Measurements from ENCODE around the gene UBXN2A. TPM values are rescaled to one million over a fixed set of nuclear protein-coding genes. Genes with fewer than 3 reads are reported as not detected.

The UBXN2A gene, protein sequence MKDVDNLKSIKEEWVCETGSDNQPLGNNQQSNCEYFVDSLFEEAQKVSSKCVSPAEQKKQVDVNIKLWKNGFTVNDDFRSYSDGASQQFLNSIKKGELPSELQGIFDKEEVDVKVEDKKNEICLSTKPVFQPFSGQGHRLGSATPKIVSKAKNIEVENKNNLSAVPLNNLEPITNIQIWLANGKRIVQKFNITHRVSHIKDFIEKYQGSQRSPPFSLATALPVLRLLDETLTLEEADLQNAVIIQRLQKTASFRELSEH
- total RNA-seq (2014; rRNA removed; shearing (Covaris generic)), result 16.6 and 18.8 TPM in 2 replicates

DNA sequence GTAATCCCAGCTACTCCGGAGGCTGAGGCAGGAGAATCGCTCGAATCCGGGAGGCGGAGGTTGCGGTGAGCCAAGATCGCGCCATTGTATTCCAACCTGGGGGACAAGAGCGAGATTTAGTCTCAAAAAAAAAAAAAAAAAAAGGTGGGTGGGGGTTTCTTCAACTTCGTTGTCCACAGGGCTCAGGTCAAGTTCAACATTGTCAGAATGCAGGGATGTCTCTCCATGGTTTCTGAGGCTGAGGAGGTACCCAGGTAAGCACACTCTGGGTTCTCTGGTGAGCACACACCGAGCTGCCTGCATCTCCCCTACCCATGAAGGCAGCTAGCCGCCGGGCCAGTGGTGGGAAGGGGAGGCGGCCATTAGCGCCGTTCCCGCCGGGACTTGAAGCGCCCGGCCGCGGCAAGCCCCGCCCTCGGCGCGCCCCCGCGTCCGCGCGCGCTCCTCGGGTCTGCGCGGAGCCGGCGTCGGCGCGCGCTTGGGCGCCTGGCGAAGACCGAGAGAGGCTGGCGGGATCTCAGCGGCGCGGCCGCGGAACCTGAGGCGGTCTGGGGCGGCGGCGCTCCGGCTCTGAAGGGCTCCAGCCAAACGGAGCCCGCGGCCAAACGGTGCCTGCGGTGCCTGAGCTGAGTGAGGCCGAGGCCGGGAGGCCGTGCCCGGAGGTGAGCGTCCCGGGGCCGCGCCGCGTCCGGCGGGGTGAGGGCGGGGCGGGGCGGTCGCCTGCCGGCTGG, at the start of gene UBXN2A:
Gene UBXN2A (plus strand): TSS at position 477 of the 731 bp plus-strand sequence. CDS start 17,852 bp downstream, outside the sequence.
- DNase-seq, result peak; percentile 95
- Histone ChIP-seq H3K4me3 (ENCODE audit: insufficient read depth, low read depth, low read length) (peak within 1 kb of the TSS; percentile 79), H3K36me3 (replicated peaks; ENCODE audit: control insufficient read depth, insufficient read depth, low read length) (no peaks in the 10 kb centered on the region; the same call in 1 of the 2 replicates), H3K27me3 (ENCODE audit: control insufficient read depth, insufficient read depth, low read length) (no peaks in the 10 kb centered on the region)

DNA sequence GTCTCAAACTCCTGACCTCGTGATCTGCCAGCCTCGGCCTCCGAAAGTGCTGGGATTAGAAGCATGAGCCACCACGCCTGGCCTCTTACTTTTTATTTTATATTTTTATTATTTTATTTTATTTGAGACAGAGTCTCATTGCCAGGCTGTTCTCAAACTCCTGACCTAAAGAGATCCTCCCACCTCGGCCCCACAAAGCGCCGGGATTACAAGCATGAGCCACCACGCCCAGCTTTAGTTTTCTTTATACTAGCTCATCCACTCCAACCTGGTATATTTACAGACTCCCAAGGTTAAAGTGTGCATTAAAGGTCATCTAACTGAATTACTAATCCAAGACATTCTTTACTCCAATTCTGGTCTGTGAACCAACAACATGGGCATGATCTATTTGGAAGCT, 40.1 kb upstream of the UBXN2A start:
- H3K27me3 ChIP-seq (ENCODE audit: control insufficient read depth, insufficient read depth, low read length), result no peaks in the 10 kb centered on the region
- no peak overlapping the region for H3K4me3 ChIP-seq (ENCODE audit: insufficient read depth, low read depth, low read length)
- DNase-seq, result no peak
- no peaks in the 10 kb centered on the region for H3K36me3 ChIP-seq (replicated peaks; ENCODE audit: control insufficient read depth, insufficient read depth, low read length)

DNA sequence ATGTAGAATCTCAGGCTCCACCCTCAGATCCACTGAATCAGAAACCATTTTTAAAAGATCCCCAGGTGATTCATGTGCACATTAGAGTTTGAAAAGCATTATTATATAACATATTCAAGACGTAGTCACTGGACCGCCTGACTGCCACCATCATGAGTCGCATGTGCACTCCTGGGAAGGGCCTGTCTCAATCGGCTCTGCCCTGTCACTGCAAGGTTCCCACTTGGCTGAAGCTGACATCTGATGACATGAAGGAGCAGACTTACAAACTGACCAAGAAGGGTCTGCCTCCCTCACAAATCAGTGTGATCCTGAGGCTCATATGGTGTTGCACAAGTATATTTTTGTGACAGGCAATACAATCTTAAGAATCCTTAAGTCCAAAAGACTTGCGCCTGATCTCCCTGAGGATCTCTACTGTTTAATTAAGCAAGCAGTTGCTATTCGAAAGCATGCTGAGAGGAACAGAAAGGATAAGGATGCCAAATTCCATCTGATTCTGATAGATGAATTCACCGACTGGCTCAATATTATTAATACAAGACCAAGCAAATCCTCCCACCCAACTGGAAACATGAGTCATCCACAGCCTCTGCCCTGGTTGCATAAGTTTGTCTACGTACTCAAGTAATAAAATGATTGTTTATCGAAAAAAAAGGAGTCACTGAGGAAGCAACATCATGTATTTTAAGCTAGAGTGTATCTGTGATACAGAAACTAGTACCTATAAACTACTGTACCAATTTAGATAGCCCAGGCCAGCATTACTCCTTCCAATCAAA, 39.5 kb upstream of the UBXN2A start:
- Histone ChIP-seq H3K4me3 (ENCODE audit: insufficient read depth, low read depth, low read length) (no peak overlapping the region), H3K36me3 (replicated peaks; ENCODE audit: control insufficient read depth, insufficient read depth, low read length) (no peaks in the 10 kb centered on the region), H3K27me3 (ENCODE audit: control insufficient read depth, insufficient read depth, low read length) (no peaks in the 10 kb centered on the region)
- DNase-seq, result no peak

DNA sequence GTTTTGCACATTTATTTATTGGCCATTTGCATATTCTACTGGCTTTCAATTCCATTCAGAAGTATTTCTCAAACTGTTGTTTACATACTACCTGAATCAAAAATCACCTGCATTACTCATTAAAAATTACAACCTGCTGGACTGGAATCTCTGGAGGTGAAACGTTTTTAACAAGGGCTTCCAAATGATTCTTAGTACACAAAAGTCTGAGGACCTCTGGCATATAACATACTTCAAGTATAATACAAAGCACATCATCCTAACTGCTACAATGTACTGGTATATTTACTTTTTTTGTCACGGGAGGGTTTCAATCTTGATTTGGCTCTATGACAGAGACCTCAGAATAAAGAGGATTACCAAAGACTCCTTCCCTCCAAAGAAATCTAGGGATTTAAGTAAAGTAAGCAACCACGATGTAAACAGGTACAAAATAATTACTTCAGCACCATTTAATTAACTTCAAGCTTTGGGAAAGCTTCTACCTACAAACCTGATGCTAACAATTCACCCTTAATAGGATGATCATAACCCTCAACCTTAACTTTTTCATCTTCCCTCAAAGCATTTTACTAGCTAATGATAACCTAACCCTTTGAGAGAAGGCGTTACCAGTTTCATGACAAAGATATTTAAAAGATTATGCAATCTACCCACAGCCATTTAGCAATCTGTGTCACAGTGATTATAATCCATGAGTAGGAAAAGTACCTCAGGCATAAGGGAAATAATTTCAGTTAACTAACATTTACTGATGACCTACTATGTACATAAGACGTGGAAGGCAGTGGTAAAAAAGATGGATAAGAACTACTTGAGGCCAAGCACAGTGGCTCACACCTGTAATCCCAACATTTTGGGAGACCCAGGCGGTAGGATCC, 38.1 kb upstream of the UBXN2A start:
- H3K4me3 ChIP-seq (ENCODE audit: insufficient read depth, low read depth, low read length), result no peak overlapping the region
- DNase-seq, result no peak
- H3K36me3 ChIP-seq (replicated peaks; ENCODE audit: control insufficient read depth, insufficient read depth, low read length), result no peaks in the 10 kb centered on the region
- H3K27me3 ChIP-seq (ENCODE audit: control insufficient read depth, insufficient read depth, low read length), result no peaks in the 10 kb centered on the region

DNA sequence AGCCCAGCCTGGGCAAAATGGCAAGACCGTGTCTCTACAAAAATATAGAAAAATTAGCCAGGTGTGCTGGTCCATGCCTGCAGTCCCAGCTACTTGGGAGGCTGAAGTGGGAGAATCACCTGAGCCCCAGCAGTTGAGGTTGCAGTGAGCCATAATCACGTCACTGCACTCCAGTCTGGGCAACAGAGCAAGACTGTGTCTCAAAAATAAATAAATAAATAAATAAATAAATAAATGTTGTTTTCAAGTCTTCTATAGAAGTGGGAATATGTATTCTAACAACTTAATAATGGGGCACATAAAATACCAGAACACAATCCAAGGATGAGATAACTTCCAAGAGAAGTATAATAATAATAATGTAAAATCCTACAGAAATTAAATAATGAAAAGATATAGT, 37.2 kb upstream of the UBXN2A start:
- Histone ChIP-seq H3K36me3 (replicated peaks; ENCODE audit: control insufficient read depth, insufficient read depth, low read length) (no peaks in the 10 kb centered on the region), H3K4me3 (ENCODE audit: insufficient read depth, low read depth, low read length) (no peak overlapping the region), H3K27me3 (ENCODE audit: control insufficient read depth, insufficient read depth, low read length) (no peaks in the 10 kb centered on the region)
- no peak for DNase-seq

DNA sequence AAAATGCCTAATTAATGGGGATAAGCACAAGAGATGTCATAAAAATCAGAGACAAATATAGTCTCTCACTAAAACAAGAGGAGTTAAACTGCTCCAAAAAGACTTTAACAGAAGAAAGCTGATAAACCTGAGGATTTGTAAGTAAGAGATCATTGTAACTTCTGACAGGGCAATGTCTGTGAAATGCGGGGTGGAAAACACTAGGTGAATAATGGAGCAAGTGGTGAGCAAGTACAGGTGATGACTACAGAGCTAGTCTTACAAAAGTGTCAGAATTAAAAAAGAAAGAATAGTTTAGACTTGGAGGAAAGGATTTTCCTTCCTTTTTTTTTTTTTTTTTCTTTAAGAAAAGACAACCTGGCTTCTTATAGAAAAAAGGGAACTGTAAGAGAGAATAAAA, 36.0 kb upstream of the UBXN2A start:
- no peak for DNase-seq
- no peak overlapping the region for H3K4me3 ChIP-seq (ENCODE audit: insufficient read depth, low read depth, low read length)
- no peaks in the 10 kb centered on the region for H3K27me3 ChIP-seq (ENCODE audit: control insufficient read depth, insufficient read depth, low read length)
- H3K36me3 ChIP-seq (replicated peaks; ENCODE audit: control insufficient read depth, insufficient read depth, low read length), result no peaks in the 10 kb centered on the region

DNA sequence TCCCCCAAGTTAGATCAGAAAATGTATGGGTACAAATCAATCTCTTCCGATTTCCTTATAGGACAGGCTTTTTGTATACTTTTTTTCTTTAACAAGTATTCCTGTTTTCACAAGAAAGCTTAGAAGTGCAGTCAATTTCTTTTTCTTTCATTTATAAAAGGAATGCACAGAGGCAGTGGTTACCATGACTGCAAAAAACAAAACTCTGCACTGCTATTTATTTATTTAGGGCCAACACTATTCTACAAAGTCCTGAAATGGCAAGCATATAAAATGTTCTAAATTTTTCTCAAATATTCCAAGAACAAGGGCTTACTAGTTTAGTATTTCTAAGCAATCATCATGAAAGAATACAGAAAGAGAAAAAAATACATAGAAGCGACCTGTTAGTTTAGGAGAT, 35.6 kb upstream of the UBXN2A start:
- H3K27me3 ChIP-seq (ENCODE audit: control insufficient read depth, insufficient read depth, low read length), result no peaks in the 10 kb centered on the region
- no peak for DNase-seq
- H3K4me3 ChIP-seq (ENCODE audit: insufficient read depth, low read depth, low read length), result no peak overlapping the region
- H3K36me3 ChIP-seq (replicated peaks; ENCODE audit: control insufficient read depth, insufficient read depth, low read length), result no peaks in the 10 kb centered on the region

DNA sequence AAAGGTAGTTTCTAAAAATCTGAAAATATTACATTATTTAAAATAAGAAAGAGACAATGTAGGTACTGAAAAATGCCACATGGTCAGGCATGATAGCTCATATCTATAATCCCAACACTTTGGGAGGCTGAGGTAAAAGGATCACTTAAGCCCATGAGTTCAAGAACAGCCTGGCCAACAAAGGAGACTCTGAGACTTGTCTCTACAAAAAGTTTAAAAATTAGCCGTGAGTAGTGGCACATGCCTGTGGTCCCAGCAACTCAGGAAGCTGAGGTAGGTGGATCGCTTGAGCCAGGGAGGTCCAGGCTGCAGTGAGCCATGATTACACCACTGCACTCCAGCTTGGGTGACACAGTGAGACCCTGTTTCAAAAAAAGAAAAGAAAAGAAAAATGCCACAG, 35.1 kb upstream of the UBXN2A start:
- no peak for DNase-seq

DNA sequence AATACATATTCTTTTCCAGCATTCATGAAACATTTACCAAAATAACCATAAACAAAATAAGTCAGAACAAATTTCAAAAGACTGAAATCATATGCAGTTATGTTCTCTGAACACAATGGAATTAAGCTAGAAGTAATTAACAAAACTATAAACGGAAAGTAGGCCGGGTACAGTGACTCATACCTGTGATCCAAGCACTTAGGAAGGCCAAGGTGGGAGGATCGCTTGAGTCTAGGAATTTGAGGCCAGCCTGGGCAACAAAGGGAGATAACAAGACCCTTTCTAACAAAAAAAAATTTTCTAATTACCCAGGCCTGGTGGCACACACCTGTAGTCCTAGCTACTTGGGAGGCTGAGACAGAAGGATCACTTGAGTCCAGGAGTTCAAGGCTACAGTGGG, 28.2 kb upstream of the UBXN2A start:
- DNase-seq, result no peak
- H3K36me3 ChIP-seq (replicated peaks; ENCODE audit: control insufficient read depth, insufficient read depth, low read length), result no peaks in the 10 kb centered on the region
- H3K4me3 ChIP-seq (ENCODE audit: insufficient read depth, low read depth, low read length), result no peak overlapping the region
- no peaks in the 10 kb centered on the region for H3K27me3 ChIP-seq (ENCODE audit: control insufficient read depth, insufficient read depth, low read length)

More for the DNA sequence above, 35.1 kb upstream of the UBXN2A start:
- Histone ChIP-seq H3K36me3 (replicated peaks; ENCODE audit: control insufficient read depth, insufficient read depth, low read length) (no peaks in the 10 kb centered on the region), H3K27me3 (ENCODE audit: control insufficient read depth, insufficient read depth, low read length) (no peaks in the 10 kb centered on the region), H3K4me3 (ENCODE audit: insufficient read depth, low read depth, low read length) (no peak overlapping the region)

DNA sequence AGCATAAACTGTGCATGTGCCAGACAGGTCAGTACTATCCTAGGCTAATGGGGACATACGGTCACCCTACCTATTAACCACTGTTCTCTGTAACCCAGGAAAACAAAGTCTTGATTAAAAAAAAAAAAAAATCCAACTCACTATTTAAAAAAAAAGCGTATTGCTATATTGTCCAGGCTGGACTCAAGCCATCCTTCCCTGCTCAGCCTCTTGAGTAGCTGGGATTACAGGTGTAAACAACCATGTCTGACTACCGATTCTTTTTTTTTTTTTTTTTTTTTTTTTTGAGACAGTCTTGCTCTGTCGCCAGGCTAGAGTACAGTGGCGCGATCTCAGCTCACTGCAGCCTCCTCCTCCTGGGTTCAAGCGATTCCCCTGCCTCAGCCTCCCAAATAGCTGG, 24.9 kb upstream of the UBXN2A start:
- Histone ChIP-seq H3K4me3 (ENCODE audit: insufficient read depth, low read depth, low read length) (no peak overlapping the region), H3K27me3 (ENCODE audit: control insufficient read depth, insufficient read depth, low read length) (no peaks in the 10 kb centered on the region), H3K36me3 (replicated peaks; ENCODE audit: control insufficient read depth, insufficient read depth, low read length) (no peaks in the 10 kb centered on the region)
- no peak for DNase-seq

DNA sequence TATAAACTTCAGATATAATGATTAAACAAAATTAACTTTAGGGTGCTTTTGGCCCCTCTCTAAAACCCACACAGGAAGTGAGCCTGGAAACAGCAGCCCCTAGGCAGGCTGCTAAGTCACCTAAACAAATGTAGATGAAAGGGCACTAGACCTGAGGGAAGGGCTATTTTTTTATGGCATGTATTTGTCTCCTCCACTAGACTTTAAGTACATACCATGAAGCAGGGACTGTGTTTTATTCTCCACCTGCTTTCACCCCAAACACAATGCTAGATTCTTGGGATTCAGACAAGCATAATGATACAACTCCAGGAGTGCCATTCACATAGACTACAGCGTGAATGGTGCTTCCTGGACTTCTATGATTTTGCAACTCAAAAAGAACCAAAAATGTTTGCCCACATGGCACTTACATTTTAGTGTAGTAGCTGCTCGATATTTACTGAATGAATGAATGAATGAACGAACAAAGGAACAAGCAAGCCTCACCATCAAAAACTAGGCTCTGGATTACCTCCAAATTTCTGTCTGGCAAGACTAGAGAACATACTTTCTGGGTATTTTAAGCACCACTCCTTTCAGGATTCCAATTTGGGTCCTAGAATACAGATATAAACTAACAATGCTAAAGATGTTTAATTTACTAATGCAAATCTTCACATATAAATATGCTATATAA, 23.4 kb upstream of the UBXN2A start:
- Histone ChIP-seq H3K36me3 (replicated peaks; ENCODE audit: control insufficient read depth, insufficient read depth, low read length) (no peaks in the 10 kb centered on the region), H3K27me3 (ENCODE audit: control insufficient read depth, insufficient read depth, low read length) (no peaks in the 10 kb centered on the region), H3K4me3 (ENCODE audit: insufficient read depth, low read depth, low read length) (no peak overlapping the region)
- DNase-seq, result no peak

DNA sequence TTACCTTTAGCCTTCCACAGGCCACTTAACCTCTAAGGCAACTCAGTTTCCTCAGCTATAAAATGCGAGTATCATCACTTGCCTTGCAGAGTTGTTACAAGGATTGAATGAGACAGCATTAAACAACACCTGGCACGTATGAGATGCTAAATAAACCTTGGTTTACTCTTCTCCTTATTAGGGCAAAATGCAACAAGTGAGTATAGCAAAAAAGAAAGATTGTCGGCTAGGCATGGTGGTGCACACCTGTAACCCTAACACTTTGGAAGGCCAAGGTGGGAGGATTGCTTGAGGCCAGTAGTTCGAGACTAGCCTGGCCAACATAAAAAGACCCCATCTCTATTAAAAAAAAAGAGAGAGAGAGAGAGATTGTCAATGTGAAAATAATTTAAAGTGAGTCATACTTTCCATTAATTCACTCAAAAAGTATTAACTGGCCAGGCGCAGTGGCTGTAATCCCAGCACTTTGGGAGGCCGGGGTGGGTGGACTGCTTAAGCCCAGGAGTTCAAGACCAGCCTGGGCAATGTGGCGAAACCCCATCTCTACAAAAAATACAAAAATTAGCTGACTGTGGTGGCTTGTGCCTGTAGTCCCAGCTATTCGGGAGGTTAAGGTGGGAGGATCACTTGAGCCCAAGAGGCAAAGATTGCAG, 21.3 kb upstream of the UBXN2A start:
- H3K4me3 ChIP-seq (ENCODE audit: insufficient read depth, low read depth, low read length), result no peak overlapping the region
- H3K27me3 ChIP-seq (ENCODE audit: control insufficient read depth, insufficient read depth, low read length), result no peaks in the 10 kb centered on the region
- no peaks in the 10 kb centered on the region for H3K36me3 ChIP-seq (replicated peaks; ENCODE audit: control insufficient read depth, insufficient read depth, low read length)
- no peak for DNase-seq

DNA sequence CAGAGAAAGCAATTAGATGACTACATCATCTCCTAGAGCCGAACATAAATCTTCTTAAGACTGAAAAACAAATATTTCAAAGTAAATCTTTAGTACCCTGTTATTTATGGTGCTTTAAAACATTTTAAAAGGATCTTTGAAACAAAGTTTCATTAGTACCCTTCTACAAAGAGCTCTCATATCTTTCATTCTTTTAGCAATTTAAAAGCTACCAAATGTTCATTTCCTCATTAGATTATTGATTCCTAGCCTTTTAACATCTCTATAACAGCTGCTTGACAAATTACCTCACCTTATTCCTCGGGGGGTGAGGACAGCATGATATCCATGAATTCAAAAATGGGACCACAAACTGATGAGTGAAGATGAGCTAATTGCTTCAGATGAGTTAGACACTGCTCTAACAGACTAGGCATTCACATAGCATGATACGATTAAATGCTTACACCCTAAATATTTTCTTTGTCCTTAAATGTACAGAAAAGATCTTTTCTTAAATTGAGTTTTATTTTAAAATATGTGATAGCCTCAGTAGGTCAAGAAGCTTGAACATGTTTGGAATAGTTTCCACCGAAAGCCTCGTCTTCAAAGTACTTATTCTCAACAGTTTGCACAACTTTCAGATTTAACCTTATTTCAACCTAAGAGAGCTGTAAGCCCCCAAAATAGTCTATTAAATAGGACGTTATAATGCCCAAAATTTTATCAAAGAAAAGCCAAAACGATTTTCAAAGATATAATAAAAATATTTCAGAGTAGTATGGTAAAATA, 15.5 kb upstream of the UBXN2A start:
- Histone ChIP-seq H3K4me3 (ENCODE audit: insufficient read depth, low read depth, low read length) (no peak overlapping the region), H3K27me3 (ENCODE audit: control insufficient read depth, insufficient read depth, low read length) (no peaks in the 10 kb centered on the region), H3K36me3 (replicated peaks; ENCODE audit: control insufficient read depth, insufficient read depth, low read length) (no peaks in the 10 kb centered on the region)
- DNase-seq, result no peak
